ENCODE measurements around the gene SUSD4. TPM values are rescaled to one million over a fixed set of nuclear protein-coding genes. Genes with fewer than 3 reads are reported as not detected.

SUSD4 gene
- total and polyA plus RNA-seq, 2 of the 8 experiments (the other 6 are each of a cell fraction or from before 2014, with no cell fraction given) = 3.9 to 5.2 TPM

GRCh38 chr1:223331301-223331700, 32.7 kb downstream of the SUSD4 start:
- H2BK120ac ChIP-seq (replicated peaks; ENCODE audit: low read depth, low read length) = no peak overlapping the region
- H3K56ac ChIP-seq (replicated peaks; ENCODE audit: insufficient read length, low read depth, low read length) = no peak overlapping the region
- WGBS, 2 experiments (ENCODE audit: extremely low coverage in 1 of 2, insufficient coverage in 1 of 2, insufficient read length in 1 of 2, insufficient replicate concordance in 2 of 2, low coverage in 1 of 2, low lambda C conversion rate in 2 of 2, missing lambda C conversion rate in 1 of 2) = 93% methylated on average over 4 of the region's 4 CpGs; no CpG with 5 or more reads in 1 of the 2 experiments
- H3K36me3 ChIP-seq (ENCODE audit: control insufficient read depth in 2 of 4, insufficient read depth in 4 of 4, low read length in 3 of 4) = no peaks in the 10 kb centered on the region
- H2BK15ac ChIP-seq (ENCODE audit: low read length) = no peak overlapping the region
- no peak overlapping the region for H3K4me3 ChIP-seq (ENCODE audit: extremely low read depth in 1 of 4, insufficient read depth in 2 of 4, low read depth in 3 of 4, low read length in 4 of 4)
- H3K79me1 ChIP-seq (ENCODE audit: low read depth, low read length) = no peaks in the 10 kb centered on the region
- H3K14ac ChIP-seq (ENCODE audit: insufficient read length) = no peak overlapping the region
- H4K20me1 ChIP-seq (replicated peaks in 1 of 2; ENCODE audit: control insufficient read depth in 1 of 2, insufficient read depth in 2 of 2, low read length in 2 of 2) = no peaks in the 10 kb centered on the region
- no peaks in the 10 kb centered on the region for H3K79me2 ChIP-seq (ENCODE audit: control insufficient read depth in 1 of 2, insufficient read depth in 2 of 2, low read length in 2 of 2)
- DNase-seq (ENCODE audit: low read depth in 1 of 2, low spot score in 2 of 2) = no peak
- no peaks in the 10 kb centered on the region; the same call in 1 of the 2 replicates for H3K23me2 ChIP-seq (ENCODE audit: low read depth, low read length)
- no peak overlapping the region for H3K18ac ChIP-seq (ENCODE audit: extremely low read depth, low read length)
- no peak overlapping the region for H3K4me2 ChIP-seq (ENCODE audit: insufficient read depth in 1 of 2, low read depth in 2 of 2, low read length in 2 of 2)
- no peak overlapping the region for H2BK5ac ChIP-seq (ENCODE audit: low read depth, low read length)
- ChIA-PET CTCF (ENCODE audit: partially characterized antibody) (interaction anchor here (1.0 to 1.6 kb wide), 3 partner anchors 17 to 155 kb away, joined by 3 read pairs; no protein-coding TSS in a partner anchor), POLR2A (ENCODE audit: partially characterized antibody) (no interaction called here)
- TF ChIP-seq CBX5 (IDR thresholded peaks at IDR 0.05; ENCODE audit: low read depth, low read length) = no peak
- H3K9ac ChIP-seq (replicated peaks in 1 of 4; ENCODE audit: extremely low read depth in 1 of 4, low read depth in 3 of 4, low read length in 3 of 4) = no peak overlapping the region
- H3K27me3 ChIP-seq (replicated peaks in 1 of 4; ENCODE audit: control insufficient read depth in 3 of 4, extremely low read depth in 1 of 4, insufficient read depth in 3 of 4, low read length in 3 of 4) = no peaks in the 10 kb centered on the region
- H2AFZ ChIP-seq (ENCODE audit: low read length) = no peak overlapping the region
- no peak overlapping the region for H4K91ac ChIP-seq (replicated peaks; ENCODE audit: insufficient read length, low read length)
- H3K23ac ChIP-seq (ENCODE audit: insufficient read length) = no peak overlapping the region
- H2BK20ac ChIP-seq (ENCODE audit: low read length) = no peak overlapping the region
- H4K8ac ChIP-seq (ENCODE audit: extremely low read depth, insufficient read depth, low read length) = no peak overlapping the region
- no peak overlapping the region for H3K27ac ChIP-seq (ENCODE audit: low read depth, low read length)
- no peak overlapping the region for H4K5ac ChIP-seq (ENCODE audit: insufficient read length, low read depth, low read length)
- H3K4ac ChIP-seq (replicated peaks; ENCODE audit: insufficient read length, low read depth, low read length) = no peak overlapping the region
- peaks cover 0 to 2% (median 0%) of the 10 kb centered on the region in 4 experiments; a peak in 1 of 7 replicates for H3K4me1 ChIP-seq (replicated peaks in 1 of 4; ENCODE audit: control insufficient read depth in 3 of 4, insufficient read depth in 4 of 4, low read length in 3 of 4)
- no peaks in the 10 kb centered on the region for H3K9me3 ChIP-seq (ENCODE audit: insufficient read depth in 2 of 2, low read depth in 1 of 2, low read length in 1 of 2)
- H2AK5ac ChIP-seq (ENCODE audit: low read depth, low read length) = no peak overlapping the region
- FAIRE-seq = no peak
- H2BK12ac ChIP-seq (ENCODE audit: low read depth, low read length) = no peak overlapping the region

All from H1 (cell line).